Umbilical cord (tissue), 2 donors: ENCODE results near the gene MTA3. TPM values are rescaled to one million over a fixed set of nuclear protein-coding genes. Genes with fewer than 3 reads are reported as not detected.
"Not testable (repeated sequence)": the region's sequence is repeated elsewhere in the genome, so short reads cannot be mapped to it uniquely, and the experiment has no call there.

Experiments
- DNase-seq: peaks from one replicate; pipeline ENCODE4 v3.0.0-alpha.2; 2015; ENCODE audit warnings: low spot score
- total RNA-seq: library from RNA; depleted of rRNA; stranded (reverse); fragments of >200 nt; gene quantifications from one replicate; pipeline ENCODE4 v1.2.3, GENCODE V29; 2014; ENCODE audit warnings: low replicate concordance; ENCODE audit not compliant: insufficient read depth

Gene MTA3
- total RNA-seq, 1 donor from 2014 or later = 23.8 TPM

- no peak for DNase-seq
Observed at GRCh38 chr2:42726680-42727079, 158.2 kb downstream of the MTA3 start.

DNA sequence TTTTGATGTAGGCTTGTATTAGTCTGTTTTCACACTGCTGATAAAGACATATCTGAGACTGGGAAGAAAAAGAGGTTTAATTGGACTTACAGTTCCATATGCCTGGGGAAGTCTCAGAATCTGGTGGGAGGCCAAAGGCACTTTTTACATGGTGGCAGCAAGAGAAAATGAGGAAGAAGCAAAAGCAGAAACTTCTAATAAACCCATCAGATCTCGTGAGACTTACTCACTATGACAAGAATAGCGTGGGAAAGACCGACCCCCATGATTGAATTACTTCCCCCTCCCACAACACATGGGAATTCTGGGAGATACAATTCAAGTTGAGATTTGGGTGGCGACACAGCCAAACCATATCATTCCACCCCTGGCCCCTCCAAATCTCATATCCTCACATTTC is 162.9 kb downstream of the MTA3 start:
- DNase-seq = not testable (repeated sequence)

- DNase-seq = no peak
Observed at GRCh38 chr2:42733852-42734251, 165.4 kb downstream of the MTA3 start.

DNA sequence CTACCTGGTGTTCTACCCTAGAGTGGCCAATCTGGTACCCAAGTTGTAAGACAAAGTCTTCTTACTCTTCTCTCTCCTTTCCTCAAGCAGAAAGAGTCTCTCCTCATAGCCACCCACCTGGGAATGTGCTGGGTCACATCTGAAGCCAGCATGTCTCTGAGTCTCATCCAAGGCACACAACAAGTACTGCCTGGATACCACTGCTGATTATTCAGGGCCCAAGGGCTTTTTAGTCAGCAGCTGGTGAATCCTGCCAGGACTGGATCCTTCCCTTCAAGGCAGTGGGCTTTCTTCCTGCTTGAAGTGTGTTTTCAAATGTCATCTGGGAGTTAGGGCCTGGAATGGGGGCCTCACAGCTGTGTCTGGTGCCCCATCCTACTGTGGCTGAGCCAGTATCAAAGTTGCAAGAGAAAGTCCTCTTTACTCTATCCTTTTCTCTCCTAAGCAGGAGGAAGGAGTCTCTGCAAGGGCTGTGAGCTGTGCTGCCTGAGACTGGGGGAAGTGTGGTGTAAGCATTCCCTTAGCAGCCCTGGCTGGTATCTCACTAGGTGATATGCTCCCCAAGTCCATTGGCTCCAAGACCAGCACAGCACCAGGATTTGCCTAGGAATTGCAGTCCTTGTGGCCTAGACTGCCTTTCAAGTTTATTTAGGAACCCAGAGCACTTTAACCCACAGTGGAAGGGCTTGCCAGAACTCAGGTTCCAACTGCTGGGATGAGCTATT is 168.3 kb downstream of the MTA3 start:
- DNase-seq = no peak

DNA sequence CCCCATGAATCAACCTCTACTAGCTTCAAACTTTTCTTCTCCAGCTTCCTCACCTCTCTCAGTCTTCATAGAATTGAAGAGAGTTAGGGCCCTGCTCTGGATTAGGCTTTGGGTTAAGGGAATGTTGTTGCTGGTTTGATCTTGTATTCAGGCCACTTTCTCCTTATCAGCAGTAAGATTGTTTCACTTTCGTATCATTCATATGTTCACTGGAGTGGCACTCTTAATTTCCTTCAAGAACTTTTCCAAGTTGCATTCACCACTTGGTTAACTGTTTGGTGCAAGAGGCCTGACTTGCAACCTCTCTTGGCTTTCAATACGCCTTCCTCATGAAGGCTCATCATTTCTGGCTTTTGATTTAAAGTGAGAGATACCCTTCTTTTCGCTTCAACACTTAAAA is 172.7 kb downstream of the MTA3 start:
- DNase-seq = no peak

- no peak for DNase-seq
Observed at GRCh38 chr2:42742740-42743658, 174.6 kb downstream of the MTA3 start.

- no peak for DNase-seq
Observed at GRCh38 chr2:42743659-42743990, 175.2 kb downstream of the MTA3 start.

DNA sequence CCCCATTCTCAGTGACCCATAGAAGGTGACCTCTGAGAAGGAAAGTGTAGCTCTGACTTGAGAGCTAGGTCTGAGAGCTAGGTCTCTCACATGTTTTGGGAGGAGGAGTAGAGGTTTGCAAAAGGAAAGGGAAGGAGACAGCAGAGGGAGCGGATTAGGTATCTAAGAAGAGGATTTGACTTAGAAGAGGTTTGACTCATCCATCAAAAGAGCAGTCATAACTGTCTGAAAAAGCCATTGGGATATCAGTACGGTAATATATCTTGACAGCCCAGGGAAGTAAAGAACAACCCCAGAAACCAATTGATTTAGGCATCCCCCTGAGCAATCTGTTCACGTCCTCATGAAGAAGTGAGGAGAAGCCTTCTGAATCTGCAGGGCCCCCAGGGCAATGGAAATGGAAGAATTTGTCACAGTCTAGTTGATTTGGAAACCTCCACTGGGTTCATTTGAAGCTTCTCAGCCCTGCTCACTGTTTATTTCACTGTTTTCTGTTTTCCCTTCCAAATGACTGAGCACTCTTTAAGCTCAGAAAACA is 176.2 kb downstream of the MTA3 start:
- peak; percentile 54 for DNase-seq

DNA sequence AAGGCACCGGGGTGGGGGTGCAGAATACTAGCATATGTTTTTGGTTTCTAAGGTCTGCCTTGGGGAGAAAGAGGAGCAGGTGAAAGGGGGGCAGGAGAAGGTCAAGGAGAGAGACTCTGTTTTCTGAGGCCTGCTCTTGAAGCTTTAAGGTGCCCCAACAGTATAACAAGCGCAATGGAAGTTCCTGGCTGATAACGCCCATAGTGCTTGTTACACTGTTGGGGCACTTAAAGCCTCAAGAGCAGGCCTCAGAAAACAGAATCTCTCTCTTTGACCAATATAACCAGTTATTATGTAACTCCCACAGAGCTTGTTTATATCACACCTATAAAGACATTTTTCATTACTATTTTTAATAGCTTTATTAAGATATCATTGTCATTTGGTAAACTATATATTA is 179.0 kb downstream of the MTA3 start:
- no peak for DNase-seq

GRCh38 chr2:42748840-42749239 is 180.4 kb downstream of the MTA3 start:
- DNase-seq = no peak

- DNase-seq = peak; percentile 38
Observed at GRCh38 chr2:42752314-42752713, 183.9 kb downstream of the MTA3 start.

- DNase-seq = no peak
Observed at GRCh38 chr2:42752816-42753813, 184.7 kb downstream of the MTA3 start.

- DNase-seq = no peak
Observed at GRCh38 chr2:42754021-42754775, 185.8 kb downstream of the MTA3 start.

DNA sequence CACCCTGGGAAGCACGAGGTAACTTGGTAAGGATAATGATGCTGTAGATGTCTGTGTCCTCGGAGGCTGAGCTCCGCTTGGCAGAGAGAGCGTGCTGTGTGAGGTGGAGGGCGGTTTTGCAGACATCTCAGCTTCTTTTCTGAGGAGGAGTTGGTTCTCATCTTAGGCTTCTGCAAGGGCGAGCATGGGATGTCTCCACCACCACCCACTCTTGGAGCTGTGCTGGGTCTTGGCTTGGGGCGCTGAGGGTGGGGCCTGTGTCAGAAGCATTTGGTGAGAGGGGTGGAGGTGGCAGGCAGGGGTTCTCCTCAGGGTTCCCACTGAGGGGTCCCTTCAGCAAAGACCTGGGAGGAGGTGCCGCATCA is 186.3 kb downstream of the MTA3 start:
- no peak for DNase-seq

GRCh38 chr2:42755191-42755880 is 186.9 kb downstream of the MTA3 start:
- DNase-seq = peak; percentile 71

DNA sequence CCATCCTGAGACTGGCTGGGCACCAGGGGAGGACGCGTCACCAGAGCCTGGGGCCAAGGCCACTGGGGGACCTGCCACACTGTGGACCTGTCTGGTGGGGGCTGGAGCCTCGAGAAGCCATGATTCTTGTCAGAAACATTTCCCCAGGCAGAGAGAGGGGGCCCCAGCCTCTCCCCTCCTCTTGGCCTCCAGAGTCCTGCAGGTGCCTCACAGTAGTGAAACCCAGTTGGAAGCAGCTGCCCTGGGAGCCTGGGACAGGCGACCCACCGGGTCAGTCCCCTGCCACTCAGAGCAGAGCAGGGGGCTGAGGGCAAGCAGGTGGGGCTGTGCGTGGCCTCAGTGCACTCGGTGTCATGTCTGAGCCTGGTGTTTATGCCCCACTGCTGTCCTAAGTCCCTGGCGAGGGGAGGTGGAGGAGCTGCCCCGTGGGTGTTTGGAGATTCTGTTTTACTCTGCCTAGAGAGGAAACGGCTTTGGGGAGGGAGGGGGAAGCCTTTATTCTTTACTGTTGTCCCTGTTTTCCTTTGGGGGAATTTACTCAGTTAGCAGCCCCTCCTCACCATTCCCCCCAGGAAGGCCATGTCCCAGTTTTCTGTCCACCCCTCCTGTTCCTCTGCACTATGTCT is 187.8 kb downstream of the MTA3 start:
- DNase-seq = no peak

GRCh38 chr2:42756966-42757513 is 188.6 kb downstream of the MTA3 start:
- no peak for DNase-seq

- DNase-seq = no peak
Observed at GRCh38 chr2:42757981-42758740, 189.7 kb downstream of the MTA3 start.

GRCh38 chr2:42758751-42759150 is 190.3 kb downstream of the MTA3 start:
- DNase-seq = no peak
